GM12865 (cell line): Measurements from ENCODE around the gene NPC1.

ENCODE experiments used
- DNase-seq: peaks from one replicate; pipeline ENCODE4 v3.0.0; 2010; ENCODE audit warnings: low read depth
- H3K4me3 ChIP-seq: 2 replicates; pipeline ENCODE4 v1.5.1; 2011; ENCODE audit warnings: mild to moderate bottlenecking, low read depth, low read length, control low read depth
- TF ChIP-seq, protein P1 (sequence below): IDR thresholded peaks from 2 replicates; pipeline ENCODE4 v1.5.1; 2011; ENCODE audit warnings: low read length, control low read depth, low read depth, inconsistent platforms; ENCODE audit not compliant: insufficient read depth; ENCODE audit errors: missing control alignments

The NPC1 gene

DNA sequence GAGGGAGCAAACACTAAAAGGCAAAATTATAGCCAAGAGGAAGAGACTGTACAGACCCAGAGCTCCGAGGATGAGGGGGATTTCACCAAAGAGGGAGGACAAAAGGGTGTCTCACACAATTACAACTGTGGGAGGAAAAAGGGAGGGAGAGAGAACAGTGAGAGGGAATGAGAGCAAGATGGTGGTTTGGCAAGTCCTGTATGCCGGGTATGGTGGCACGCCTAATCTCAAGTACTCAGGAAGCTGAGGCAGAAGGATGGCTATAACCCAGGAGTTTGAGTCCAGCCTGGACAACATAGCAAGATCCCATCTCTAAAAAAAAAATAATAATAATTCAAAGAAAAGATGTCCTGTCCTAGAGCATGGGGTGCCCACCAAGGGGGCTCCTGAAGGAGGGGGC, 34.3 kb downstream of the NPC1 start:
- DNase-seq, result no peak
- TF ChIP-seq, protein P1, sequence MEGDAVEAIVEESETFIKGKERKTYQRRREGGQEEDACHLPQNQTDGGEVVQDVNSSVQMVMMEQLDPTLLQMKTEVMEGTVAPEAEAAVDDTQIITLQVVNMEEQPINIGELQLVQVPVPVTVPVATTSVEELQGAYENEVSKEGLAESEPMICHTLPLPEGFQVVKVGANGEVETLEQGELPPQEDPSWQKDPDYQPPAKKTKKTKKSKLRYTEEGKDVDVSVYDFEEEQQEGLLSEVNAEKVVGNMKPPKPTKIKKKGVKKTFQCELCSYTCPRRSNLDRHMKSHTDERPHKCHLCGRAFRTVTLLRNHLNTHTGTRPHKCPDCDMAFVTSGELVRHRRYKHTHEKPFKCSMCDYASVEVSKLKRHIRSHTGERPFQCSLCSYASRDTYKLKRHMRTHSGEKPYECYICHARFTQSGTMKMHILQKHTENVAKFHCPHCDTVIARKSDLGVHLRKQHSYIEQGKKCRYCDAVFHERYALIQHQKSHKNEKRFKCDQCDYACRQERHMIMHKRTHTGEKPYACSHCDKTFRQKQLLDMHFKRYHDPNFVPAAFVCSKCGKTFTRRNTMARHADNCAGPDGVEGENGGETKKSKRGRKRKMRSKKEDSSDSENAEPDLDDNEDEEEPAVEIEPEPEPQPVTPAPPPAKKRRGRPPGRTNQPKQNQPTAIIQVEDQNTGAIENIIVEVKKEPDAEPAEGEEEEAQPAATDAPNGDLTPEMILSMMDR, result no peak
- H3K4me3 ChIP-seq, result no peak overlapping the region

DNA sequence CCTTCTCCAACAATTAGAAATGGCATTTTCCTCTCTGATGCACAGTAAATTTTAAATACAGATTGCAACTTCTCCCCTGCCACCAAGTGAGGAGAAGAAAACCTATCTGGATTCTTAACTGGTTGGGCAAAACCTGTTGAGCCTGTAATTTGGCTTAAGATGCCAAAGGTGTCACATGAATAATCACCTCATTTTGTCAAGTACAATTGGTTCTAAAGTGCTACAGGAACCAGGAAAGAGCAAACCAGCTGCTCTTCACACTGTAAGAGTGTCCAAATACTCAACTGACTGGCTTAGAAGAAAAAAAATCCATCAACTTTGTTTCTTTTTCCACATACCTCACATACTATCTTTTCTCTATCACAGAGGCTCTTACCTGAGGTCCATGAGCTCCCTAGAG, 35.4 kb downstream of the NPC1 start:
- DNase-seq, result no peak
- TF ChIP-seq, protein P1, result no peak
- H3K4me3 ChIP-seq, result no peak overlapping the region

DNA sequence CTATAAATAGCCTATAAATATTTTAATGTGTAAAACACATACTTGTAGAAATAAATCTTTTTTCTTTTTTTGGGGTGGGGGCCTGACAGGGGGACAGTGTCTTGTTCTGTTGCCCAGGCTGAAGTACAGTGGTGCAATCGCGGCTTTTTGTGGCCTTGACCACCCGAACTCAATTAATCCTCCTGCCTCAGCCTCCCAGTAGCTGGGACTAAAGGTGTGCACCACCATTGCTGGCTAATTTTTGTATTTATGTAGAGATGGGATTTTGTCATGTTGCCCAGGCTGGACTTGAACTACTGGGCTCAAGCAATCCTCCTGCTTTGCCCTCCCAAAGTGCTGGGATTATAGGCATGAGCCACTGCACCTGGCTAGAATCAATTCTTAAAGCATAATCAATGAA, 37.6 kb downstream of the NPC1 start:
- TF ChIP-seq, protein P1, result no peak
- no peak for DNase-seq
- no peak overlapping the region for H3K4me3 ChIP-seq

DNA sequence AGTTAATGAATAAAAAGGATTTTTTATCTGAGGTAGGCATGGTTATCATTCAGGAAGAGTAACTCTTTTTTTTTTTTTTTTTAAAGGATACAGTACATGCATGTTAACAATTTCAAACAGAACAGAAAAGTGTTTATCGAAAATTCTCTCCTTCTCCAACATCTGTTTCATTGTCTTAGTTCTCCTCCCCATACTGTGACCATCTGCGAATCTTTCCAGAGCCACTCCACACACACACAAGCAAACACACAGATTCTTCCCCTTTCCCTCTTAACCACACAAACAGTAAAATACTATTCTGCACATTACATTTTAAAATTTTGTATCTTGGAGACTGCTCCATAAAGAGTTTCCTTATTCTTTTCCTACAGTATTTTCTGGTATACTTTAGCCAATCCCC, 38.0 kb downstream of the NPC1 start:
- TF ChIP-seq, protein P1, result no peak
- no peak overlapping the region for H3K4me3 ChIP-seq
- no peak for DNase-seq

DNA sequence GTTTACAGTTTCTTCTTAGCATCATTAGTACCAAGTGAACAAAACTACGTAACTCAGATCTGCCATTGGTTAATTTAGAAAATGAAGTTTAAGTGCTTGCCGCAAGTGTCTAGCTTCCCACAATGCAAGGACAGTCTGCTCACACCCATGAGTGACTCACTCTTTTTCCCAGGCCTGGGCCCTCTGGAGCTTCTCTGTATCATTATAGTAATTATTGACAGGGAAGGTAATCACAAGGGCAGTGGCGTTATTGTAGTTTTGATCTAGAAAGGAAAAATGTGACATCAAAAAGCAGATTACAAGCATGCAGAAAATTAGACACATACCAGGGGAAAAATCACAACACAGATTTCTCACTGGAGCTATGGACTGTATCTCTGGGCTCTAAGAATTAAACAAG, 38.5 kb downstream of the NPC1 start:
- H3K4me3 ChIP-seq, result no peak overlapping the region
- TF ChIP-seq, protein P1, result no peak

DNA sequence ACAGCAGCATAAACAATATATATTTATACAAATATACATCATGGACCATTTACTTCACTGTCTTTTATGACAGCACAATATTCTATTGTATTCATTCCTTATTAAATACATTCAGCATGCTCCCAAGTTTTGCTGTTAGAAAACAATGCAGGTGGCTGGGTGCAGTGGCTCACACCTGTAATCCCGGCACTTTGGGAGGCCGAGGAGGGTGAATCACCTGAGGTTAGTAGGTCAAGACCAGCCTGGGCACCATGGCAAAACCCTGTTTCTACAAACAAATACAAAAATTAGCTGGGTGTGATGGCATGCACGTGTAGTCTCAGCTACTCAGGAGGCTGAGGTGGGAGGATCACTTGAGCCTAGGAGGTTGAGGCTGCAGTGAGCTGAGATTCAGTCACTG, 39.0 kb downstream of the NPC1 start:
- no peak overlapping the region for H3K4me3 ChIP-seq
- TF ChIP-seq, protein P1, result no peak
- DNase-seq, result no peak

More for the DNA sequence above, 38.5 kb downstream of the NPC1 start:
- DNase-seq, result no peak

DNA sequence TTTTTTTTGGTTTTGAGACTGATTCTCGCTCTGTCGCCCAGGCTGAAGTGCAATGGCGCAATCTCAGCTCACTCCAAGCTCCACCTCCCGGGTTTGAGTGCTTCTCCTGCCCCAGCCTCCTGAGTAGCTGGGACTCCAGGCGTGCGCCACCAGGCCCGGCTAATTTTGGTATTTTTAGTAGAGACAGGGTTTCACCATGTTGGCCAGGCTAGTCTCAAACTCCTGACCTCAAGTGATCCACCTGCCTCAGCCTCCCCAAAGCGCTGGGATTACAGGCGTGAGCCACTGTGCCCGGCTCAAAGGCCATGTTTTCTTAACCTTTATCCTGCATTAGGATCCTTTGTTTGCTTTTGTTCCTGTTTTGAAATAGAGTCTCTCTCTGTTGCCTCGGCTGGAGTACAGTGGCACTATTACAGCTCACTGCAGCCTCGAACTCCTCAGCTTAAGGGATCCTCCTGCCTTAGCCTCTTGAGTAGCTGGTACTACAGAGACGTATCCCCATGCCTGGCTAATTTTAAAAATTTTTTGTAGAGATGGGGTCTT, 41.0 kb downstream of the NPC1 start:
- no peak overlapping the region for H3K4me3 ChIP-seq
- DNase-seq, result no peak
- TF ChIP-seq, protein P1, result no peak
